Measurements from ENCODE around the gene GPC1. TPM values are rescaled to one million over a fixed set of nuclear protein-coding genes. Genes with fewer than 3 reads are reported as not detected.

The GPC1 gene
- total RNA-seq, 1 donor from 2014 or later: 4.5 TPM

- Mint-ChIP-seq H3K27me3 (ENCODE audit: unreplicated experiment) (peaks cover 17% of the 10 kb centered on the region), H3K27ac (ENCODE audit: unreplicated experiment) (no peak overlapping the region), H3K9me3 (ENCODE audit: unreplicated experiment) (no peaks in the 10 kb centered on the region)
These were observed 1.3 kb upstream of the GPC1 start for GRCh38 chr2:240433973-240434727.

GRCh38 chr2:240434728-240435456, 571 bp upstream of the GPC1 start:
- Mint-ChIP-seq H3K36me3 (ENCODE audit: low read depth, unreplicated experiment) (no peaks in the 10 kb centered on the region), H3K27me3 (ENCODE audit: unreplicated experiment) (peaks cover 15% of the 10 kb centered on the region), H3K27ac (ENCODE audit: unreplicated experiment) (no peak overlapping the region), H3K9me3 (ENCODE audit: unreplicated experiment) (no peaks in the 10 kb centered on the region), H3K4me3 (ENCODE audit: unreplicated experiment) (peak overlapping the region; percentile 88), H3K4me1 (ENCODE audit: unreplicated experiment) (peaks cover 5% of the 10 kb centered on the region)
- DNase-seq (ENCODE audit: low spot score): peak; percentile 48
- no peak for TF ChIP-seq CTCF (IDR thresholded peaks at IDR 0.05; ENCODE audit: unreplicated experiment)

More at GRCh38 chr2:240433973-240434727, 1.3 kb upstream of the GPC1 start:
- TF ChIP-seq CTCF (IDR thresholded peaks at IDR 0.05; ENCODE audit: unreplicated experiment): no peak
- DNase-seq (ENCODE audit: low spot score): no peak
- Mint-ChIP-seq H3K4me1 (ENCODE audit: unreplicated experiment) (peaks cover 5% of the 10 kb centered on the region), H3K36me3 (ENCODE audit: low read depth, unreplicated experiment) (no peaks in the 10 kb centered on the region), H3K4me3 (ENCODE audit: unreplicated experiment) (peak overlapping the region; percentile 88)

DNA sequence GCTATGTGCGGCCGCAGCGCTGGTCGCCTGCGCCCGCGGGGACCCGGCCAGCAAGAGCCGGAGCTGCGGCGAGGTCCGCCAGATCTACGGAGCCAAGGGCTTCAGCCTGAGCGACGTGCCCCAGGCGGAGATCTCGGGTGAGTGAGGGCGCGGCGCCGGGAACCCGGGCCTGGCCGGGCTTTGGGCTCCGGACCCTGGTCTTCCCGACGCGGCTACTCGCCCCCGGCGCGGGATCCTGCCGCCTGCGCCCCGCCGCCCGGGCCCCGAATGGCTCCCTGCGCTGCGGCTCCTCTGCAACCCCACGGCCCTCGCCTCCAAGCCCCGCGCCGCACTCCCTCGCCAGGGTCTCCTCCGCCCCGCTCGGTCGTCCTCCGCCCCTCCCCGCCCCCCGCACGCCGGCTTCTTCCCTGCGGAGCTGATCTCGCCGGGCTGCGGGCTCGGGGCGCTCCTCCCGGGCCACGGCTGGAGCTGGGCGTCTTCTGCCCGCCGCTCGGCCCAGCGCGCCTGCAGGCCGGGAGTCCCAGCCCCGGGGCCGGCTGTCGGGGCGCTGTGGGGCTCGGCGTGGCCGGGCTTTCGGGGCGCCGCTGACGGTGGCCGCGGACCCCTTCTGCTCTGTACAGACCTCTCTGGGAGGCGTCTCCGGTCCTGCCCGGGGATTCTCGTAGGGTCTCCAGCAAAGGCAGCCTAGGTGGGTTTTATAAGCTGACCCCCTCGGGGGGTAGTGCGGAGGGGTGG, 652 bp downstream of the GPC1 start:
- no peak overlapping the region for H3K27ac Mint-ChIP-seq (ENCODE audit: unreplicated experiment)
- no peaks in the 10 kb centered on the region for H3K9me3 Mint-ChIP-seq (ENCODE audit: unreplicated experiment)
- no peak overlapping the region for H3K4me3 Mint-ChIP-seq (ENCODE audit: unreplicated experiment)
- peaks cover 5% of the 10 kb centered on the region for H3K4me1 Mint-ChIP-seq (ENCODE audit: unreplicated experiment)
- no peaks in the 10 kb centered on the region for H3K36me3 Mint-ChIP-seq (ENCODE audit: low read depth, unreplicated experiment)
- DNase-seq (ENCODE audit: low spot score): no peak
- H3K27me3 Mint-ChIP-seq (ENCODE audit: unreplicated experiment): peaks cover 11% of the 10 kb centered on the region
- TF ChIP-seq CTCF (IDR thresholded peaks at IDR 0.05; ENCODE audit: unreplicated experiment): no peak

DNA sequence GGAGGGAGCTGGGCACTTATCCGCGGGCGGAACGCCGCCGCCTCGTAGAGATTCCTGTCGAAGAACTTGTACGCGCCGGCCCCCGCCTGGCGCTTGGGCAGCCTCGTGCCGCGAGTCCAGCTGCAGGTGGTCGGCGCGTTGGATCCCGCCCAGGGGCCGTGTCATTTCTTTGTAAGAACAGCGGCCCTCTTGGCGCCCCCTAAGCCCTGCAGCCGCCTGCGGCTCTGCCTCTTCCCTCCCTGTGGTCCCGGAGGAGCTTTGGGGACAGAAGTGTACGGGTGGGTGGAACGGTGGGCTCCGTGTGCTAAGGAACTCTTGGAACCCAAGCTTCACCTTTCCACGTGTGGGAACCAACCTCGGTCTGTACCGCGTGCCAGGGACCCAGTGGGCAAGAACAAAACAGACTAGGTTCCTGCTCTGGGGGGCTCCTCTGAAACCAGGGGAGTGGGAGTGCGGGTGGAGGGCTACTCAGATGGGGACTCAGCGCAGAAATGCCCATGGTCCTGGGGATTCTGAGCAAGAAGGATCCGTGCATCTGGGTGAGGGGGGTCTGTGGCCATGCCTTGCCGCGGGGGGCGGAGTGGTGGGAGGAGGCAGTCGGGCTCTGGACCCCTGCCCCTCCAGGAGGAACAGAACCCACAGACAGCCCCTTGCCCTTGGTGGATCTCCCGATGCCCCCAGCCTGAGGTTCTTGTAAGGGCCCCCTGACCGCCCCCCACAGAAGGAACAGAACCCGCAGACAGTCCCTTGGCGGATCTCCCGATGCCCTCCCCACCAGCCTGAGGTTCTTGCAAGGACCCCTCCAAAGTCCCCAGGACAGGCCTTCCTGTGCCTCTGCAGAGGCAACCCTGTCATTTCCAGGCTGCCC, 1.5 kb downstream of the GPC1 start:
- Mint-ChIP-seq H3K9me3 (ENCODE audit: unreplicated experiment) (no peaks in the 10 kb centered on the region), H3K36me3 (ENCODE audit: low read depth, unreplicated experiment) (no peaks in the 10 kb centered on the region), H3K4me3 (ENCODE audit: unreplicated experiment) (peak overlapping the region; percentile 73), H3K4me1 (ENCODE audit: unreplicated experiment) (peaks cover 5% of the 10 kb centered on the region), H3K27me3 (ENCODE audit: unreplicated experiment) (peaks cover 11% of the 10 kb centered on the region), H3K27ac (ENCODE audit: unreplicated experiment) (no peak overlapping the region)
- TF ChIP-seq CTCF (IDR thresholded peaks at IDR 0.05; ENCODE audit: unreplicated experiment): no peak
- no peak for DNase-seq (ENCODE audit: low spot score)
